GM21529 (cell line): ENCODE data around the gene CTNNBL1.

Experiments
- ATAC-seq: cut with Tn5 transposase; IDR thresholded peaks from one replicate; pipeline ENCODE4 v1.9.1; 2021; ENCODE audit not compliant: unreplicated experiment

Gene CTNNBL1

DNA sequence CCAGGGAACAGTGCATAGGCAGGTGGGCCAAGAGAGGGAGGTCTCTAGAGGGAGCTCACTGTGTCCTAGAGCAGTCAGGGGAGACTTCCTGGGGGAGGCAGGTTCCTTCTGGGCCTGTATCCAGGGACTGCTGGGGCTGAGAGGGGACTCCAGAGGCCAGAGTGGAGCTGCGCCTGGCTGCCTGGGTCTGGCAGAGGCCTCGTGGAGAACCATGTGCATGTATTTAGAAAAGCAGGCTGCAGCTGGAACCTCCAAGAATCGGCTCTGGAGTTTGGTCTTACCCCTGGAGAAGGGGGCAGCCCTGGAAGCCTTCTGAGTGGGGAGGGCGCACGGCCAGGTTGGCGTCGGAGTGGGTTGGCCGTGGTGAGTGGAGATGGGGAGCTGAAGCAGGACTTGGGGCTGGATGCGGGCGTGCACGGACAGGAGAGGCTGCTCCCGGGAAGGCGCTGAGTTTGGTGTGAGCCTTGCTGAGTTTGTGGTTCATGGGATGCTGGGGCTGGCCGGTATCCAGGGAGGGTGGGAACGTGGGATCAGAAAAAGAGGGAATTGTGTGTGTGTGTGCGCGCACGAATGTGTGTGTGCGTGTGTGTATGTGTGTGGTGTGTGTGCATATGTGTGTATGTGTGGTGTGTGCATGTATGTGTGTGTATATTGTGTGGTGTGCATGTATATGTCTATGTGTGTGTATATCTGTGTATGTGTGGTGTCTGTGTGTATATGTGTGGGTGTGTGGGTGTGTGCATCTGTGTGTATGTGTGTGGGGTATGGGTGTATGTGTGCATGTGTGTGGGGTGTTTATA is 219.9 kb downstream of the CTNNBL1 start:
- ATAC-seq, result no peak

DNA sequence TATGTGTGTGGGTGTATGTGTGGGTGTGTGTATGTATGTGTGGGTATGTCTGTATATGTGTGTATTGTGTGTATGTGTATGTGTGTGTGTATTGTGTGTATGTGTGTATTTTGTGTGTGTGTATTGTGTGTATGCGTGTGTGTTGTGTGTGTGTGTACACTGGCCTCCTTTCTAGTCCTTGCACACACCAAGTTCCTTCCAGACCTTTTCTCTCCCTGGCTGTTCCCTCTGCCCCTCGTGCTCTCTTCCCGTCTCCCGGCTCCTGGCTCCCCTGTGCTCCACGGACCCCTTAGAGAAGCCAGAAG is 220.5 kb downstream of the CTNNBL1 start:
- no peak for ATAC-seq

DNA sequence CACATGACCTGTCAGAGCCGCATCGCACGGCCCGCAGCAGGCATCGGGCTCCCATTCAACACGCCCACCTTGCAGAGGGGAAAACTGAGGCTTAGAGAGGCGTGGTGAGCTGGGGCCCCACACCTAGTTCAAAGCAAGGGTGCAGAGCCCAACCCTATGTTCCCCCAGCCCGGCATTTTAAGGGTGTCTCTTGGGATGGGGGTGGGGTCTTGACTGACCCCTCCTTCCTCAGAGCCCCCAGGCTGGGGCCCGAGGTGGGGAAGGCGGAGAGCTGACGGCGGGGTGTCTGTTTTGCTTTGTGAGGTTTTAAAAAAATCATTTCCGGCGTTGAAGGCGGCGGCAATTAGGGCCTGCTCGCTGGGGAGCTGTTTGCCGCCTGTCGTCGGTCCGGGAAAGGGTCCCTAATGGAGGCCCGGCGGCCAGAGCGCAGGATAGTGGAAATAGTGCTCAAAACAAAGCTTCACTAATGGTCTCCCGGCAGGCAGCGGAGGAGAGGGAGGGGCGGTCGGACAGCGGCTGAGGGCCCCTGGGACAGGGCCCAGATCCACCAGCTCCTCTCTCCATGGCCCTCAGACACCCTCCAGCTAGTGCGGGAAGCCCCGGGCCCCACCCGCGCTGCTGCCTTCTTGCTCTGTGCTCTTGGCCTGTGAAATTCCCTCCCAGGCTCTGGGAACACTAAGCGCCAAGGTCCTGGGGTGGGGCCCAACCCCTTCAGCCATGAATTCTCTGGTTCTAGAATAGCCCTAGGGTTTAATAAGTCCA is 221.0 kb downstream of the CTNNBL1 start:
- no peak for ATAC-seq

DNA sequence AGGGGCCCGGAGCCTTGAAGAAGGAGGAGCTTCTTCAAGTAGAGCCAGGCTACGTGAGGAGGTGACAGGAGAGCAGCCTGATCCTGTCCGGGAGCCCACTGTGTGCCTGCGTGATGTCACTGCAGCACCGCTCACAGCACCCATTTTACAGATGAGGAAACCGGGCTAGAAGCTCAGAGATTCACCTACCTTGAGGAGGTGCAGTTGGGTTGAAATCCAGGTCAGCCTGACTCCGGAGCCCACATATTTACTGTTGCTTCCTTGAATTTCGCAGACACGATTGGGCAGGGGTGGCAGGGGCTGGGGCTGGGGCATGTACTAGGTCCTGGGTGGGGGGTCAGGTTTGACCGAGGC is 221.6 kb downstream of the CTNNBL1 start:
- no peak for ATAC-seq

DNA sequence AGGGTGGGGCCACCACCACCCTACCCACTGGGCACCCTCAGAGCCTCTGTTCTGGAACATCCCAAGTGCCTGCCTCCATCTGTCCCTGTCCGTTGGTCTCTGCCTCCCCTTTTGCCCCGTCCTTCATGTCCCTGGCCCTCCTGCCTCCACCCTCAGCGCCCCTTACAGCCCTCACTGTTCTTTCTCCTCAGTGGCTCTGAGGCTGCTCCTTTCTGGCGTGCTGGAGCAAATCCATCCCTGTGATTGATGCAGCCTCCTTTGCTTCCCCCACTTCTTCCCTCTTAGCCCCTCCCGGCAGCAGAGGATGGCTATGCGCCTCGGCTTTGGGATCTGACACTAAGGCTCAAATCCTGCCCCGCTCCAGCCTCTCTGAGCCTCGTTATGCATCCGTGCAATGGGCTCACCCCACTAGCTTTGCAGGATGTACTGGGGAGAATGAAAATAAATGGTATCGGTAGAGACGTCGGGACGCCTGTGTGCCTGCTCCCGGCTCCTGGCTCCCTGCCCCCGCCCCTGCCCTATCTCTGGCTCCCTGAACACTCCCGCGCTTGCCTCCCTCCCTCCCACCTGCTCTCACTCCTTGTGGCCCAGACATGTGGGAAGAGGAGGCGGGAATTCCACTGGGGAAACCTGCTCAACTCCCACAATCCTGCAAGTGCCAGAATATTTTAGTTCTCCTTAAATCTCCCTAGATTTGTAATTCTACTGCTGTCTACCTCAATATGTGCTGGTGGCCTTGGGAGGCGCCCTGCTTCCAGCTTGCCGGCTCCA is 222.2 kb downstream of the CTNNBL1 start:
- ATAC-seq, result no peak

DNA sequence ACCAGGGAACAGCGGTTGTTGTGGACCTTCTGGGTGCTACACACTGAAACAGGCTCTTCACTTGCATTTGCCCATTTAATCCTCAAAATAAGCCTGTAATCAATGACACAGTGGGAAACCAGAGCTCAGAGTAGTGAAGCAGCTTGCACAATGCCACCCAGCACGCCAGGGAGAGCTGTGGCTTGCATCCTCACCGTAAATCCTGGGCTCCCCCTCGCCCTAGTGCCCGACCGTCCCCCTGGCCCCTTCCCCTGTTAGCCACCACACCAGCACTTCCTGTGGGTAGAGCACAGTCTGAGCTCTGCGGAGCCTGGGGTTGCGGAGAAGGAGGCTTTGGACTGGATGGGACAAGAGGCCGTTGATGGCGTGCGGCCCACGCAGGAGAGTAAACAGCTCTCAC is 223.6 kb downstream of the CTNNBL1 start:
- ATAC-seq, result no peak

DNA sequence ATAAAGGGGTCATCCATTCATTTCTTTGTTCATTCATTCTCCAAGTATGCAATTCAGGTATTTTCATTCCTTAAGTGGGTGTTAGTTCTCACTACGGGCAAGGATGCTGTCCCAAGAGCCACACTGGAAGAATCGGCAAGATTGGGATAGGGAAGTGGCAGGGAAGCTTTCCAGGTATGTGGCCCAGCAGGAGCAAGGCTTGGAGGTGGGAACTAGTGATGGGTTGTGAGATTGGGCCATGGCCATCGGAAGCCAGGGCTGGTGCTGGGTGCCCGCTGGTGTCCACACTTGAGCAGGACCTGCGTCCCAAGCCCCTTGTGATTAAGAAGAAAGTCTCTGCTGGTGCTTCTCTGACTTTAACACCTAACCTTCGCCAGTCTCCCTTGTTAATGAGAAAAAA is 224.2 kb downstream of the CTNNBL1 start:
- no peak for ATAC-seq

DNA sequence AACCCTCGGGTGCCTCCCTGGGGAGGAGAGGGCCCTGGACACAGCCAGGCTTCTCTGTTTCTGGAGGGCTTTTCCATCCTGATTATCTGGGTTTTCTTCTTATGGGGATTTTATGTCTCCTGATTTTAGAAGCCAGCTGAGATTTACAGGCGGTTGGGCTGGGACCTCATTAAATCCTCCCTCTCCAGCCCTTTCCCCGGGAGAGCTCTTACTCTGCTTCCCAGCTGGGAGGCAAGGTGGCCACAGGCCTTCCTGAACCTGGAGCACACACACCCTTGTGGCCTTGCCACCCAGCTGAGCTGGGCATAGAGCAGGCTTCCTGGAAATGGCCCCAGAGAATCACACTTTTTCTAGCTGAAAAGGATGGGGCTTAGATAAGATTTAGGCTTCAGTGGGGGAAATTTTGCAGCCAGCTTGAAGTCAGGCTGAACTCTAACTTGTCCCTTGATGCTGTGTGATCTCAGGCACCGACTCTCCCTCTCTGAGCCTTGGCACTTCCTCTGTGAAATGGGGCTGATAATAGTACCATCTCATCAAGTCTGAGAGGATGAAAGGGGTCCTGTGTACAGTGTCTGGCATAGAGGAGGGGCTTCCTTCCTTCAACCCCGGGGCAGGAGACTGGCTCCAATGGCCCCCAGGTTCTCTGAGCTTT is 225.7 kb downstream of the CTNNBL1 start:
- no peak for ATAC-seq

DNA sequence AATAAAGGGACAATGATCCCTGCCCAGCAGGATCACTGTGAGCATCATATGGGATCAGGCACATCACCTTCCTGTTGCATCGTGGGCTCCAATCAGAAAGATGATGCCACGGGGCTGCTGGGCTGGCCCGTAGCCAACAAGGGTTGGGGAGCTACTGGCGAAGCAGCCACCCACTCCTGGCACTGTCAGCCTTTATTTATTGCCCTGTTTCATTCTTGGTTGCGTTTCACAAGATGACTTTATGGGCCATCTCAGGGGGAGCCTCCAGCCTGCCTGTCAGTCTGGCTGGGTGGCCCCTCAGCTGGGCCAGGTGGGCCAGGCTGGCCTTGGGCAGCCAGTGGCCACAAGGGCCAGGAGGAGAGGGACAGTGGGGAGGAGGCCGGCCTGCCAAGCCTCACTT is 226.4 kb downstream of the CTNNBL1 start:
- ATAC-seq, result no peak

DNA sequence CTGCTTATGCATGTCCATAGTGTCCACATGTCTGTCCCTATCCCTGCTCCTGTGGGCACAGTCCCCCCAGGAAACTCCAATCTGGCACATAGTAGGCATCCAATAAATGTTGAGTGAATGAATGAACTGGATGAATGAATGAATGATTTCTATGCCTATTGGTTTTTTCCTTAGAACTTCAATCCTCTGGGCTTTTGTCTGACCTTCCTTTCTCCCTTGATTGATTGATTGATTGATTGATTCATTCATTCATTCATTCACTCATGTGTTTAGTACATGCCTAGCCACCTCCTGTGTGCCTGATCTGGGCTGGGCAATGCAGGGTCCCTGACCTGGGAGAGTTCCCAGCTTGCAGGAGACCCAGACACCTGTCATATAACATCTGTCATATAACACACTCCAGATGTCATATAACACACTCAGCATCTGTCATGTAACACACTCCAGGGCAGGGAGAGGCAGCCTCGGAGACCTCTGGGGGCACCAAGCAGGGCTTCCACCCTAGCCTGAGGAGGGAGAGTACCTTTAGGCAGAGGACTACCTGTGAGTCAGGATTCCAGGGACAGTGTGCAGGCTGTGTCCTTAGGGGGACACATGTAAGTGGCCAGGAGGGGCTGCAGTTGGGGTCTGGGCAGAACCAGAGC is 227.0 kb downstream of the CTNNBL1 start:
- no peak for ATAC-seq

DNA sequence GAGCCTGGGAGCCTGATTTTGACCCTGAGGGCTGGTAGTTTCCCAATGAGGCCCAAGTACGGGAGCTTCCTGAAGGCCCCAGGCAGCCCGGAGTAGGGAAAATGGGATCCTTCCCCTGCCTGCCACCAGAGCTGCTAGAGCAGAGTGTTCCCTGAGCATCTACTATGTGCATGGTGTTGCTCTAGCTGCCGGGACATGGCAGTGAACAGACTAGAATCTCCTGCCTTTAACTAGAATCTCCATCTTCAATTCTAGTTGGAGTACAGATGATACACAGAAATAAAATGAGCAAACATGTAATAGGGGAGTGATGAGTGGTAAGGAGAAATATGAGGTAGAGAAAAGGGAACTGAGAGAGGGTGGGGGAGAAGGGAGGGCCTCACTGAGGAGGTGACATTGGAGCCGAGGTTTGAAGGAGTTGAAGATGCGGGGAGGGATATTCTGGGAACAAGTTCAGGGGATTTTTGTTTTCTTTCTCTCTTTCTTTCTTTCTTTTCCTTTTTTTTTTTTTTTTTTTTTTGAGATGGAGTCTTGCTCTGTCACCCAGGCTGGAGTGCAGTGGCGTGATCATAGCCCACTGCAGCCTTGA is 227.6 kb downstream of the CTNNBL1 start:
- ATAC-seq, result peak; percentile 72
